SK-N-SH (cell line): ENCODE results near the gene TRIOBP. TPM values are rescaled to one million over a fixed set of nuclear protein-coding genes. Genes with fewer than 3 reads are reported as not detected.

Experiments
- CTCF ChIA-PET: fragments of 300-600, 350-600 bp; formaldehyde crosslinking; extraction: SDS; loops from one replicate; lab custom pipeline; 2021; lab: Yijun Ruan, JAX
- POLR2A ChIA-PET: fragments of 350-600 bp; sonication (Branson Sonifier 250); formaldehyde crosslinking; extraction: SDS; loops from one replicate; lab custom pipeline; 2020; ENCODE audit warnings: antibody characterized with exemption, inconsistent platforms; lab: Yijun Ruan, JAX
- DNase-seq: peaks from one replicate; pipeline ENCODE4 v3.0.0; 2012
- H2AFZ ChIP-seq: fragments of 200-600 bp; sonication (generic); 2 replicates; pipeline ENCODE4 v1.8.1; 2016; ENCODE audit warnings: antibody characterized with exemption, mild to moderate bottlenecking, low read depth
- H3F3A ChIP-seq: fragments of 200-600 bp; sonication (generic); replicated peaks from 2 replicates; pipeline ENCODE3; 2016; ENCODE audit warnings: antibody characterized with exemption, mild to moderate bottlenecking; ENCODE audit not compliant: insufficient read depth
- H3K27ac ChIP-seq, 2 experiments: fragments of 200-500 bp in 1 of 2; fragments of 200-600 bp in 1 of 2; sonication (Bioruptor generic) in 1 of 2; sonication (generic), shearing (Covaris generic) in 1 of 2; 2 replicates each; pipeline versions ENCODE4 v1.5.1 to v1.6.1; 2014 to 2016; ENCODE audit warnings: low read depth in 2 of 2, inconsistent platforms in 1 of 2, low read length in 1 of 2, mild to moderate bottlenecking in 1 of 2, mixed read lengths in 1 of 2
- H3K27me3 ChIP-seq: fragments of 200-600 bp; sonication (generic), shearing (Covaris generic); 2 replicates; pipeline ENCODE4 v1.6.1; 2016; ENCODE audit warnings: mixed run types; ENCODE audit not compliant: insufficient read depth
- H3K36me3 ChIP-seq, 2 experiments: fragments of 200-500 bp in 1 of 2; fragments of 200-600 bp in 1 of 2; sonication (Bioruptor generic) in 1 of 2; sonication (generic) in 1 of 2; replicated peaks in 1 of 2; 2 replicates each; pipeline versions ENCODE3 to v1.5.1; 2014 to 2016; ENCODE audit warnings: low read length in 1 of 2, mild to moderate bottlenecking in 1 of 2; ENCODE audit not compliant: insufficient read depth in 2 of 2, control insufficient read depth in 1 of 2
- H3K4me1 ChIP-seq, 2 experiments: fragments of 200-500 bp in 1 of 2; fragments of 200-600 bp in 1 of 2; sonication (Bioruptor generic) in 1 of 2; sonication (generic), shearing (Covaris generic) in 1 of 2; 2 replicates each; pipeline versions ENCODE4 v1.5.1 to v1.6.1; 2014 to 2016; ENCODE audit warnings: low read depth in 1 of 2, low read length in 1 of 2, mixed run types in 1 of 2; ENCODE audit not compliant: insufficient read depth in 2 of 2, control insufficient read depth in 1 of 2
- H3K4me2 ChIP-seq: fragments of 200-600 bp; sonication (generic), shearing (Covaris generic); 2 replicates; pipeline ENCODE4 v1.6.1; 2017; ENCODE audit warnings: mixed run types
- H3K4me3 ChIP-seq, 2 experiments: fragments of 200-500 bp in 1 of 2; fragments of 200-600 bp in 1 of 2; sonication (Bioruptor generic) in 1 of 2; sonication (generic), shearing (Covaris generic) in 1 of 2; 2 replicates each; pipeline versions ENCODE4 v1.5.1 to v1.8.1; 2014 to 2016; ENCODE audit warnings: low read depth in 2 of 2, inconsistent platforms in 1 of 2, low read length in 1 of 2, mild to moderate bottlenecking in 1 of 2, mixed read lengths in 1 of 2, moderate library complexity in 1 of 2
- H3K79me2 ChIP-seq: fragments of 200-600 bp; sonication (generic); 2 replicates; pipeline ENCODE4 v1.8.1; 2017; ENCODE audit warnings: mild to moderate bottlenecking; ENCODE audit not compliant: insufficient read depth
- H3K9ac ChIP-seq: fragments of 200-600 bp; sonication (generic); 2 replicates; pipeline ENCODE4 v1.6.1; 2017; ENCODE audit warnings: mixed run types
- H3K9me2 ChIP-seq: fragments of 200-600 bp; sonication (generic); 2 replicates; pipeline ENCODE4 v1.6.1; 2017; ENCODE audit warnings: mixed run types
- H3K9me3 ChIP-seq: fragments of 200-600 bp; sonication (generic); 2 replicates; pipeline ENCODE4 v1.6.1; 2017; ENCODE audit warnings: mixed run types, mild to moderate bottlenecking, moderate library complexity
- H4K20me1 ChIP-seq: fragments of 200-600 bp; sonication (generic); 2 replicates; pipeline ENCODE4 v1.6.1; 2017; ENCODE audit warnings: mild to moderate bottlenecking, mixed run types; ENCODE audit not compliant: insufficient read depth
- CTCF ChIP-seq: fragments of 200-600 bp; sonication (generic); IDR thresholded peaks from 2 replicates; pipeline ENCODE4 v1.6.1; 2017; ENCODE audit warnings: antibody characterized with exemption, mild to moderate bottlenecking, moderate library complexity
- EZH2phosphoT487 ChIP-seq: fragments of 200-600 bp; sonication (generic); IDR thresholded peaks from 2 replicates; pipeline ENCODE4 v1.6.1; 2017; ENCODE audit warnings: low read depth, mixed run types, mild to moderate bottlenecking, antibody characterized with exemption, moderate library complexity, borderline replicate concordance
- FOXM1 ChIP-seq: IDR thresholded peaks from 2 replicates; pipeline ENCODE4 v1.4.0; 2012; ENCODE audit warnings: low read depth, mild to moderate bottlenecking
- GABPA ChIP-seq: IDR thresholded peaks from 2 replicates; pipeline ENCODE4 v1.4.0; 2012; ENCODE audit warnings: low read depth, mild to moderate bottlenecking
- NRF1 ChIP-seq: IDR thresholded peaks from 2 replicates; pipeline ENCODE4 v1.6.1; 2012; ENCODE audit warnings: low read depth, mild to moderate bottlenecking, low read length
- RAD21 ChIP-seq: IDR thresholded peaks from 2 replicates; pipeline ENCODE4 v1.6.1; 2012; ENCODE audit warnings: mild to moderate bottlenecking, low read length
- SMC3 ChIP-seq: IDR thresholded peaks from 2 replicates; pipeline ENCODE4 v1.6.1; 2012; ENCODE audit warnings: low read depth, low read length, improper control_type of control experiment
- TCF12 ChIP-seq: IDR thresholded peaks from 2 replicates; pipeline ENCODE4 v1.4.0; 2012
- TEAD4 ChIP-seq: IDR thresholded peaks from 2 replicates; pipeline ENCODE4 v1.4.0; 2012; ENCODE audit warnings: mild to moderate bottlenecking, borderline replicate concordance; ENCODE audit not compliant: insufficient read depth
- YY1 ChIP-seq: IDR thresholded peaks from 2 replicates; pipeline ENCODE4 v1.4.0; 2012; ENCODE audit warnings: low read depth, mild to moderate bottlenecking
- ZBTB33 ChIP-seq: IDR thresholded peaks from 2 replicates; pipeline ENCODE4 v1.4.0; 2012; ENCODE audit warnings: low read depth, borderline replicate concordance
- WGBS: methylation state at CpG from one replicate; pipeline ENCODE4 v1.1.6; 2017; ENCODE audit warnings: low lambda C conversion rate; 5-methylcytosine and 5-hydroxymethylcytosine counted together
- polyA plus RNA-seq, 3 experiments: library from polyadenylated mRNA; depleted of rRNA; stranded (reverse); fragments of >200 nt; gene quantifications; 2 replicates each; pipeline ENCODE4 v1.2.3, GENCODE V29; 2012
- TF ChIP-seq, protein P1 (sequence below): IDR thresholded peaks from 2 replicates; pipeline ENCODE4 v1.4.0; 2012; ENCODE audit warnings: low read depth, borderline replicate concordance
- TF ChIP-seq, protein P2 (sequence below): IDR thresholded peaks from 2 replicates; pipeline ENCODE4; 2012
- TF ChIP-seq, protein P3 (sequence below): IDR thresholded peaks from 2 replicates; pipeline ENCODE4 v1.6.1; 2012; ENCODE audit warnings: mild to moderate bottlenecking, low read depth, low read length, moderate library complexity
- TF ChIP-seq, protein P4 (sequence below): fragments of 150-350 bp; IDR thresholded peaks from 2 replicates; pipeline ENCODE4 v1.6.1; 2017; ENCODE audit warnings: antibody characterized with exemption, low read length, low read depth, borderline replicate concordance
- TF ChIP-seq, protein P5 (sequence below): IDR thresholded peaks from 2 replicates; pipeline ENCODE4 v1.4.0; 2012; ENCODE audit warnings: low read depth

Gene TRIOBP
- polyA plus RNA-seq, 1 of the 3 experiments (the other 2 are of a cell fraction) = 43.6 TPM

GRCh38 chr22:37681556-37682049 lies 15.2 kb upstream of the TRIOBP start:
- no peaks in the 10 kb centered on the region for H3K9me3 ChIP-seq
- no peaks in the 10 kb centered on the region for H3K27me3 ChIP-seq
- H3K79me2 ChIP-seq = peaks cover 28% of the 10 kb centered on the region
- no peaks in the 10 kb centered on the region for H3K9me2 ChIP-seq
- ChIA-PET CTCF (interaction anchor here (0.6 to 44.3 kb wide), 27 partner anchors 10 to 225 kb away, joined by 3 to 898 read pairs (median 5); partner anchors contain the start of genes GGA1, MICALL1, PDXP and SH3BP1), POLR2A (interaction anchor here (0.6 to 2.0 kb wide), 7 partner anchors 10 to 73 kb away, joined by 3 to 6 read pairs (median 4); no protein-coding TSS in a partner anchor)
- peaks cover 17 to 25% of the 10 kb centered on the region in 2 experiments for H3K36me3 ChIP-seq
- no peak overlapping the region for H3K9ac ChIP-seq
- no peak overlapping the region for H2AFZ ChIP-seq
- H3K4me1 ChIP-seq = peaks cover 6 to 10% of the 10 kb centered on the region in 2 experiments; a peak in 2 of 4 replicates
- H4K20me1 ChIP-seq = peaks cover 45% of the 10 kb centered on the region
- peak overlapping the region in 1 of 2 experiments; percentile 35; a peak in 1 of 4 replicates for H3K4me3 ChIP-seq
- no peak for TF ChIP-seq FOXM1
- TF ChIP-seq RAD21 = peak; percentile 86
- TF ChIP-seq NRF1 = no peak
- TF ChIP-seq SMC3 = peak; percentile 96
- TF ChIP-seq ZBTB33 = no peak
- peak; percentile 89 for TF ChIP-seq CTCF
- TF ChIP-seq, protein P1, sequence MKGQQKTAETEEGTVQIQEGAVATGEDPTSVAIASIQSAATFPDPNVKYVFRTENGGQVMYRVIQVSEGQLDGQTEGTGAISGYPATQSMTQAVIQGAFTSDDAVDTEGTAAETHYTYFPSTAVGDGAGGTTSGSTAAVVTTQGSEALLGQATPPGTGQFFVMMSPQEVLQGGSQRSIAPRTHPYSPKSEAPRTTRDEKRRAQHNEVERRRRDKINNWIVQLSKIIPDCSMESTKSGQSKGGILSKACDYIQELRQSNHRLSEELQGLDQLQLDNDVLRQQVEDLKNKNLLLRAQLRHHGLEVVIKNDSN = no peak
- 0 out of 2 replicates have a peak, but pooled peaks have one; percentile 1 for TF ChIP-seq TCF12
- TF ChIP-seq, protein P2, sequence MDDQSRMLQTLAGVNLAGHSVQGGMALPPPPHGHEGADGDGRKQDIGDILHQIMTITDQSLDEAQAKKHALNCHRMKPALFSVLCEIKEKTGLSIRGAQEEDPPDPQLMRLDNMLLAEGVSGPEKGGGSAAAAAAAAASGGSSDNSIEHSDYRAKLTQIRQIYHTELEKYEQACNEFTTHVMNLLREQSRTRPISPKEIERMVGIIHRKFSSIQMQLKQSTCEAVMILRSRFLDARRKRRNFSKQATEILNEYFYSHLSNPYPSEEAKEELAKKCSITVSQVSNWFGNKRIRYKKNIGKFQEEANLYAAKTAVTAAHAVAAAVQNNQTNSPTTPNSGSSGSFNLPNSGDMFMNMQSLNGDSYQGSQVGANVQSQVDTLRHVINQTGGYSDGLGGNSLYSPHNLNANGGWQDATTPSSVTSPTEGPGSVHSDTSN = no peak
- TF ChIP-seq, protein P3, sequence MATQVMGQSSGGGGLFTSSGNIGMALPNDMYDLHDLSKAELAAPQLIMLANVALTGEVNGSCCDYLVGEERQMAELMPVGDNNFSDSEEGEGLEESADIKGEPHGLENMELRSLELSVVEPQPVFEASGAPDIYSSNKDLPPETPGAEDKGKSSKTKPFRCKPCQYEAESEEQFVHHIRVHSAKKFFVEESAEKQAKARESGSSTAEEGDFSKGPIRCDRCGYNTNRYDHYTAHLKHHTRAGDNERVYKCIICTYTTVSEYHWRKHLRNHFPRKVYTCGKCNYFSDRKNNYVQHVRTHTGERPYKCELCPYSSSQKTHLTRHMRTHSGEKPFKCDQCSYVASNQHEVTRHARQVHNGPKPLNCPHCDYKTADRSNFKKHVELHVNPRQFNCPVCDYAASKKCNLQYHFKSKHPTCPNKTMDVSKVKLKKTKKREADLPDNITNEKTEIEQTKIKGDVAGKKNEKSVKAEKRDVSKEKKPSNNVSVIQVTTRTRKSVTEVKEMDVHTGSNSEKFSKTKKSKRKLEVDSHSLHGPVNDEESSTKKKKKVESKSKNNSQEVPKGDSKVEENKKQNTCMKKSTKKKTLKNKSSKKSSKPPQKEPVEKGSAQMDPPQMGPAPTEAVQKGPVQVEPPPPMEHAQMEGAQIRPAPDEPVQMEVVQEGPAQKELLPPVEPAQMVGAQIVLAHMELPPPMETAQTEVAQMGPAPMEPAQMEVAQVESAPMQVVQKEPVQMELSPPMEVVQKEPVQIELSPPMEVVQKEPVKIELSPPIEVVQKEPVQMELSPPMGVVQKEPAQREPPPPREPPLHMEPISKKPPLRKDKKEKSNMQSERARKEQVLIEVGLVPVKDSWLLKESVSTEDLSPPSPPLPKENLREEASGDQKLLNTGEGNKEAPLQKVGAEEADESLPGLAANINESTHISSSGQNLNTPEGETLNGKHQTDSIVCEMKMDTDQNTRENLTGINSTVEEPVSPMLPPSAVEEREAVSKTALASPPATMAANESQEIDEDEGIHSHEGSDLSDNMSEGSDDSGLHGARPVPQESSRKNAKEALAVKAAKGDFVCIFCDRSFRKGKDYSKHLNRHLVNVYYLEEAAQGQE = no peak
- TF ChIP-seq TEAD4 = no peak
- no peak for TF ChIP-seq YY1
- TF ChIP-seq GABPA = 0 out of 2 replicates have a peak, but pooled peaks have one; percentile 8
- TF ChIP-seq, protein P4, sequence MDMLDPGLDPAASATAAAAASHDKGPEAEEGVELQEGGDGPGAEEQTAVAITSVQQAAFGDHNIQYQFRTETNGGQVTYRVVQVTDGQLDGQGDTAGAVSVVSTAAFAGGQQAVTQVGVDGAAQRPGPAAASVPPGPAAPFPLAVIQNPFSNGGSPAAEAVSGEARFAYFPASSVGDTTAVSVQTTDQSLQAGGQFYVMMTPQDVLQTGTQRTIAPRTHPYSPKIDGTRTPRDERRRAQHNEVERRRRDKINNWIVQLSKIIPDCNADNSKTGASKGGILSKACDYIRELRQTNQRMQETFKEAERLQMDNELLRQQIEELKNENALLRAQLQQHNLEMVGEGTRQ = no peak
- no peak for TF ChIP-seq EZH2phosphoT487
- TF ChIP-seq, protein P5, sequence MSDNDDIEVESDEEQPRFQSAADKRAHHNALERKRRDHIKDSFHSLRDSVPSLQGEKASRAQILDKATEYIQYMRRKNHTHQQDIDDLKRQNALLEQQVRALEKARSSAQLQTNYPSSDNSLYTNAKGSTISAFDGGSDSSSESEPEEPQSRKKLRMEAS = peak; percentile 62
- H3K4me2 ChIP-seq = no peak overlapping the region; the same call in 1 of the 2 replicates
- 12% methylated on average over 4 of the region's 6 CpGs for WGBS
- peaks cover 55% of the 10 kb centered on the region for H3F3A ChIP-seq
- peak overlapping the region in 1 of 2 experiments; percentile 94; a peak in 2 of 4 replicates for H3K27ac ChIP-seq
- DNase-seq = peak; percentile 82
